Gastroesophageal sphincter (tissue), 3 donors: ENCODE measurements around the gene TMEM196.

Source experiments
- CTCF ChIP-seq, 4 experiments: fragments of 200-600 bp in 2 of 4; fragments of 450-650 bp in 2 of 4; sonication (generic) in 1 of 4; IDR thresholded peaks; one replicate each; pipeline ENCODE4 v1.5.1; 2017 to 2019; ENCODE audit warnings: antibody characterized with exemption in 4 of 4, mild to moderate bottlenecking in 2 of 4, moderate library complexity in 2 of 4
- EP300 ChIP-seq: sonication (generic); formaldehyde crosslinking; IDR thresholded peaks from one replicate; pipeline ENCODE4 v1.6.1; 2017; ENCODE audit warnings: antibody characterized with exemption, mild to moderate bottlenecking
- POLR2A ChIP-seq, 2 donors: fragments of 450-650 bp; IDR thresholded peaks; one replicate each; pipeline ENCODE4 v1.6.1; 2017; ENCODE audit warnings: antibody characterized with exemption in 2 of 2, mild to moderate bottlenecking in 2 of 2, moderate library complexity in 1 of 2
- POLR2AphosphoS5 ChIP-seq: sonication (generic); formaldehyde crosslinking; IDR thresholded peaks from one replicate; pipeline ENCODE4 v1.6.1; 2017; ENCODE audit warnings: antibody characterized with exemption

- no peak for TF ChIP-seq CTCF (IDR thresholded peaks at IDR 0.05)
- no peak for TF ChIP-seq POLR2A (IDR thresholded peaks at IDR 0.05)
- no peak for TF ChIP-seq POLR2AphosphoS5
- TF ChIP-seq EP300, result no peak
Observed at GRCh38 chr7:19696926-19697325, 76.5 kb downstream of the TMEM196 start.
